Testis (tissue), 3 donors: Measurements from ENCODE around the gene PSMA4. TPM values are rescaled to one million over a fixed set of nuclear protein-coding genes. Genes with fewer than 3 reads are reported as not detected.

ENCODE experiments used
- DNase-seq: peaks from one replicate; pipeline ENCODE4 v3.0.0-alpha.2; 2019
- H3K27ac ChIP-seq, 2 donors: fragments of 200-600 bp; sonication (generic); one replicate each; pipeline ENCODE4 v1.5.1; 2019
- H3K27me3 ChIP-seq: fragments of 200-600 bp; sonication (generic); one replicate; pipeline ENCODE4 v1.5.1; 2019
- H3K36me3 ChIP-seq: fragments of 200-600 bp; sonication (generic); one replicate; pipeline ENCODE4 v1.5.1; 2017; ENCODE audit warnings: low read depth; ENCODE audit errors: missing control alignments
- H3K4me1 ChIP-seq: fragments of 200-600 bp; sonication (generic); one replicate; pipeline ENCODE4 v1.5.1; 2019
- H3K4me3 ChIP-seq, 2 donors: fragments of 200-600 bp; sonication (generic); one replicate each; pipeline ENCODE4 v1.5.1; 2017 to 2019
- H3K9me3 ChIP-seq: fragments of 200-600 bp; sonication (generic); one replicate; pipeline ENCODE4 v1.5.1; 2017
- CTCF ChIP-seq, 3 experiments: fragments of 450-650 bp in 2 of 3; fragments of 200-600 bp in 1 of 3; sonication (generic) in 1 of 3; IDR thresholded peaks; one replicate each; pipeline ENCODE4 v1.5.1; 2016 to 2019; ENCODE audit warnings: antibody characterized with exemption in 3 of 3, mild to moderate bottlenecking in 2 of 3, moderate library complexity in 1 of 3
- POLR2A ChIP-seq: fragments of 450-650 bp; IDR thresholded peaks from one replicate; pipeline ENCODE4 v1.6.1; 2017; ENCODE audit warnings: antibody characterized with exemption, mild to moderate bottlenecking, moderate library complexity
- WGBS, 2 donors: methylation state at CpG; one replicate each; pipeline ENCODE4 v1.1.5; 2018; 5-methylcytosine and 5-hydroxymethylcytosine counted together
- intact Hi-C: fragments of 100-400 bp; cut with DNase I; formaldehyde crosslinking; loops from one replicate; pipeline ENCODE4 v1.15.1; 2023; ENCODE audit warnings: low total_unique reads
- polyA plus RNA-seq: library from polyadenylated mRNA; stranded (reverse); fragments of 350-450 nt; fragmentation: Illumina TruSeq; extraction: RNeasy Lipid Tissue Mini Kit (QIAGEN cat#74804); gene quantifications from one replicate; pipeline ENCODE4 v1.2.3, GENCODE V29; 2014; ENCODE audit warnings: low read depth, low replicate concordance; ENCODE audit not compliant: insufficient read depth
- total RNA-seq, 2 donors: library from RNA; depleted of rRNA; stranded (reverse); fragments of >200 nt; gene quantifications; one replicate each; pipeline ENCODE4 v1.2.3, GENCODE V29; 2016

The PSMA4 gene
- total and polyA plus RNA-seq, 3 donors from 2014 or later = 97.4 to 204 (median 117) TPM

GRCh38 chr15:78565951-78566774 lies 25.9 kb downstream of the PSMA4 start:
- no peak for DNase-seq
- peak overlapping the region; percentile 56 to 62 for H3K4me3 ChIP-seq
- no peaks in the 10 kb centered on the region for H3K36me3 ChIP-seq
- no peak for TF ChIP-seq CTCF (IDR thresholded peaks at IDR 0.05)
- whole genome bisulfite sequencing, 2 donors = 3% methylated on average over 19 of the region's 19 CpGs
- no peaks in the 10 kb centered on the region for H3K27me3 ChIP-seq
- no peaks in the 10 kb centered on the region for H3K9me3 ChIP-seq
- peaks cover 9% of the 10 kb centered on the region for H3K4me1 ChIP-seq
- intact Hi-C loops = loop anchor here (10.0 kb wide), 1 partner anchor 61 kb away; the partner anchor contains the start of gene HYKK
- peak overlapping the region in 1 of 2 donors; percentile 31 for H3K27ac ChIP-seq

- Histone ChIP-seq H3K27me3 (no peaks in the 10 kb centered on the region), H3K36me3 (no peaks in the 10 kb centered on the region), H3K4me3 (no peak overlapping the region), H3K9me3 (no peaks in the 10 kb centered on the region), H3K4me1 (peaks cover 9% of the 10 kb centered on the region), H3K27ac (no peak overlapping the region)
- TF ChIP-seq CTCF (IDR thresholded peaks at IDR 0.05) = no peak
- no peak for TF ChIP-seq POLR2A
- intact Hi-C loops = loop anchor here (10.0 kb wide), 1 partner anchor 63 kb away; the partner anchor contains the start of gene HYKK
- no peak for DNase-seq
- WGBS, 2 donors = 48 to 68% methylated on average over 4 of the region's 4 CpGs
Measured at GRCh38 chr15:78567531-78567930, 27.3 kb downstream of the PSMA4 start.

GRCh38 chr15:78570710-78571109 lies 30.5 kb downstream of the PSMA4 start:
- WGBS, 2 donors = 88 to 91% methylated on average over 2 of the region's 2 CpGs

GRCh38 chr15:78571382-78571781 lies 31.1 kb downstream of the PSMA4 start:
- intact Hi-C loops = no loop called here
- no peaks in the 10 kb centered on the region for H3K9me3 ChIP-seq
- H3K27ac ChIP-seq = no peak overlapping the region
- H3K36me3 ChIP-seq = no peaks in the 10 kb centered on the region
- peaks cover 1% of the 10 kb centered on the region for H3K4me1 ChIP-seq
- no peak overlapping the region for H3K4me3 ChIP-seq
- no peaks in the 10 kb centered on the region for H3K27me3 ChIP-seq
- TF ChIP-seq POLR2A (no peak), CTCF (IDR thresholded peaks at IDR 0.05) (no peak)
- WGBS, 2 donors = 58 to 60% methylated on average over 4 of the region's 4 CpGs
- no peak for DNase-seq

More at GRCh38 chr15:78570710-78571109, 30.5 kb downstream of the PSMA4 start:
- H3K36me3 ChIP-seq = no peaks in the 10 kb centered on the region
- H3K27me3 ChIP-seq = no peaks in the 10 kb centered on the region
- H3K4me1 ChIP-seq = peaks cover 3% of the 10 kb centered on the region
- H3K9me3 ChIP-seq = no peaks in the 10 kb centered on the region
- H3K27ac ChIP-seq = no peak overlapping the region
- DNase-seq = no peak
- H3K4me3 ChIP-seq = no peak overlapping the region
- intact Hi-C loops = no loop called here
- TF ChIP-seq POLR2A (no peak), CTCF (IDR thresholded peaks at IDR 0.05) (no peak)
